DMS79 (cell line): ENCODE data around the gene CR1L.
A peak's percentile ranks its signal among the peaks of the same experiment; 100 is the strongest.
"Not testable (repeated sequence)": the region's sequence is repeated elsewhere in the genome, so short reads cannot be mapped to it uniquely, and the experiment has no call there.

Experiments used
- DNase-seq: peaks from one replicate; lab custom pipeline; 2025; lab: John Stamatoyannopoulos, UW

CR1L gene

GRCh38 chr1:207745839-207746767 is 101.2 kb downstream of the CR1L start:
- DNase-seq, result no peak

DNA sequence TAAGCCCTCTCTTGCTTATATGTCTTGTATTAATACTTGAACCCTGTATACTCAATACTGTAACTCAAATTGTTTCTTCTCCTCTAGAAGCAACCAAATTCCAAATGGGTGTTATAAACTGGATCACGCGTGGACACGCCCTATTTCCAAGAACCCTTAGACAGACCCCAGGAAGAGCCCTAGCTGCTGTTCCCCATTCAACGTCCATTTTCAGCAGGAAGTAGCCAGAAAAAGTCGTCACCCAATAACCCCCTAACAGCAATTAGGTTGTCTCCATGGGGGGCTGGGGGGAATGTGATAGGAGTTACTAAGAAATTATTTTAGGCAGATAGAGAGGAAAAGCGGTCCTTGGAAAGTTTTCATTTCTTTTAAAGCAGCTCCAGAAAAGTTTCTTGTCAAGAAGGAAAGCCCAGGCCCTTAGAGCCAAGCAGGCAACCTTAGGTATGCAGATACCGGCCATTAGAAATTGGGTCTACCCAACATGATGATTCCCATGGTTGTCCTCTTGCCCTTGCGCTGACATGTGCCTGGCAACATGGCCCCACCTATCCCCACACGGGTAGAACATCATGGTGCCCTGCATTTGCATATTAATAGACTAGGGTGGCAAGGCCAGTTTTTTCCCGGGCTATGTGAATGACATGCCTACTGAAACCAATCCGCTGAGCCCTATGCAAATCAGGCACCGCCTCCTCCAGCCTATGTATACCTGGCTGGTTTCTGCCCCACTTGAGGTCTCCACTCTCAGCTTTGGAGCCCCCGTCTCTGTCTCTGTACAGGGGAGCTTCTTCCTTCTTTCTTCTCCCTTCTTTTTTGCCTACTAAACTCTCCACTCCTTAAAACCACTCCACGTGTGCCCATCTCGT is 102.9 kb downstream of the CR1L start:
- DNase-seq, result no peak

GRCh38 chr1:207748737-207749528 is 104.0 kb downstream of the CR1L start:
- DNase-seq, result peak; percentile 60

DNA sequence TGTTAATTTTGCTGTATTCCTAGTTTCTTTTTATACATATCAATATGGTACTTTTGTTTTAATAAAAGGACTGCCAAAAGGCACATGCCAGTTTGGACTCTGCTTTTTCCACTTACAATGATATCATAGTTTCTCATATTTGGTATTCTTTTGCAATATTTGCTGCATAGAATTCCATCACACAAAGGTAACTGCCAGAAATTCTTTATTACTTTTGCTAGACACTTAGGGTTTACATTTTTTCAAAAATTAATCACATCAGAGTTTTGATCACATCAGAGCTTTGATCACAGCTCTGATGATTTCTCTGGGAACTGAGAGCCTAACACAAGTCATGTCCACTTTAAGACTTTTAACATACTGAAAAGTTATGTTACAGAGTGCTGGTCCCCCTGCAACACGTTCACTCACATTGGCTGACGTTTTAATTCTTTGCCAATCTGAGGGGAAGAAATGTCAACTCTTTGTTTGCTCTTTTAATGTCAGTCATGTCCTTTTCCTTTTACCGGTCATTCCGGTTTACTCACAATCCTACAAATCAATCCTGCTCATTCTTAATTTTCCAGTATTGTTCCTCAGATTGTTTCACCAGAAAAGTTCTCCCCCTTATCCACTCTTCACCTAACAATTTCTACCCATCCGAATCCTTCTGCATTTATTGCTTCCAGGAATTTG is 105.8 kb downstream of the CR1L start:
- DNase-seq, result no peak

DNA sequence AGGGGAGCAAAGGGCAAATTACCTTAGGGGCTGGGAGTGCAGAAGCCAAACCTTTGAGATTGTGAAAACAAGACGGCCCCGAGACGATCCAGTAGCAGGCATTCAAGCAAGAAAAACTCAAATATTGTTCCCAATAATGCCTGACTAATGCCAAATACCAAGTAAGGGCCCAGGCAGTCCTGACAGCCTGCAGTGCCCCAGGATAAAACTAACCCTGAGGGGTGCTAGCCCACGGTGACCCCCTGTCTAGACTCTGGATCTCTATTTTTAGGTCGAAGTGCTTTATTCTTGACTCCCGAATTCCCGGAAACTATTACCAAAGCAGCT is 106.5 kb downstream of the CR1L start:
- not testable (repeated sequence) for DNase-seq

GRCh38 chr1:207751790-207752455 is 107.0 kb downstream of the CR1L start, which contains the start of gene CD46:
Gene CD46 (plus strand): TSS chr1:207752054. CDS start chr1:207752213, 159 bp downstream.
- DNase-seq, result peak; percentile 94

DNA sequence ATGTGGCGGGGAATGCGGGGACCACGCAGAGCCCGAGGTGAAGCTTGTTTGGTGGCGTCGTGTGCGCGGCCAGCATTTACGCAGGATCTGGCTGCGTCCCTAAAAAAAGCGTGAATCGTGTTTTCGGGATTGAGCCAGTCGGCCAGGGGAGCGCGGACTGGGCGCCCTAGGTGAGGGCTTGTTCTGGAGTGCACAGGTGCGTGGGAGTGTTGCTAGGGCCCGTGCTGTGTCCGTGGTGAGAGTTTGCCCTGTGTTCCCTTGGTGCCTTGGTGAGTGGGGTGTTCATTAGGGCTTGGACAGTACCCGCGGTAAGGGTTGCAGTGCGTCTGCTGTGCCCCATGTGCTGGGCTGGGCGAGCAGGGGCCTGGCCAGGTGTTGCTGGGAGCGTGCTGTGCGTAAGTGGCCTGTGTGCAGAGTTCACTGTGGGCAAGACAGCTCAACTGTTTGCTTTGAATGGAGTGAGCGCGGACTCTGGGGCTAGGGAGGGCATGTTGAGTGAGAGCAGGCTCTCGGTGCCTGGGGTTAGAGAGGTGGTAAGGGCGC is 107.6 kb downstream of the CR1L start:
- peak; percentile 46 for DNase-seq

- no peak for DNase-seq
Observed at GRCh38 chr1:207753611-207754010, 108.7 kb downstream of the CR1L start.

- no peak for DNase-seq
Observed at GRCh38 chr1:207754011-207754410, 109.1 kb downstream of the CR1L start.

- no peak for DNase-seq
Observed at GRCh38 chr1:207754974-207755700, 110.2 kb downstream of the CR1L start.

DNA sequence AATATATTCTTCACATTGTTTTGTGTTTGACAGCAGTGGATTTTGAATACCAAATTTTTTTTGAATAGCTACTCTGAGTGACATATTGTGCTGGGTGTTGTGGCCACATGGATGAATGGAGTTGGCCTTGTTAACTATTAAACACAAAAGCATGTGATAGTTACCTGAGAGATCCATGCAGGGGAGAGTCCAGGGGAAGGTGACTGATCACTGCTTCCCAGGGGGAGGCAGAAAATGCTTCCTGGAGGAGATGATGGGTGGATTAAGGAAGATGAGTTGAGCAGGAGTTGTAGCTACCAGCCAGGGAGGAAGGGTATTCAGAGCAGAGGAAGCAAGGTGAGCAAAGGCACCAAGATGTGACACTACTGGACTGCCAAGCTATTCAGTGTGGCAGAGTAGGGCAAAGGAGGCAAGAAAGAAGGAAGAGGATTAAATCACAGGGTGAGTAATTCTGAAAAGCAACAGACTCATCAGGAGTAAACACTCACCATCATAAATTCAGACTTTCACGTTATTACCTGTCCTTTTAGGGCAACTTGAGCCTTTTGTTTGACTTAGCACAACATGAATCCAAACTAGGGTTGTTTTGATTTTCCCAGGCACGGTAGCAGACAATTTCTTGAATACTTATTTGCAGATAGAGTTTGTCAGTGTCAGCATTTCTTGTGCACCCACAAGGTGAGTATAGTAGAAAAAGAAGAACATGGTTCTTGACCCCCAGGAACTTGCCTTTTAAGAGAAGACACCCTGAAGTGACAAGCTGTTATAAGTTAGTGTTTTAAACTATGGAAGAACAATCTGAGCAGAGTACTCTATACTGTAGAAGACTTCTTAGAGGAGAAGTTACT is 111.1 kb downstream of the CR1L start:
- no peak for DNase-seq

- no peak for DNase-seq
Observed at GRCh38 chr1:207762622-207763021, 117.7 kb downstream of the CR1L start.

GRCh38 chr1:207763091-207763490 is 118.2 kb downstream of the CR1L start:
- DNase-seq, result no peak

GRCh38 chr1:207763972-207764371 is 119.0 kb downstream of the CR1L start:
- DNase-seq, result no peak

DNA sequence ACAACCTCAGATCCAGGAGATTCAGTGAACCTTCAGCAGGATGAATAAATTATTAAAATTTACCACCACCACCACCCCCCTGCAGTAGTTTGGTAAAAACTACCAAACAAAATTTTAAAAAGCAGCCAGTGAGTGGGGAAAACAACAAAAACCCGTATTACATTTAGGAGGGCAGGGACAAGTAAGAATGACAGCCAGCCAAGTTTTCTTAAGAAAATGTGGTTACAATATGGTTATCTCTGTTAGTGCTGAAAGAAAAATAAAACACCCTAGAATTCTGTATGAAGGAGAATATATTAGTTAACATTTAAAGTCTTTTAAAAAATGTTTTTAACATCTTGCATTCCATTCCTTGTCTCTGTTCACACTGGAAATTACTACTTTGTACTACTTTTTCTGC is 121.6 kb downstream of the CR1L start:
- no peak for DNase-seq

GRCh38 chr1:207770514-207770913 is 125.6 kb downstream of the CR1L start:
- not testable (repeated sequence) for DNase-seq
